Glomerular visceral epithelial cell (primary cell): ENCODE data around the gene SMIM35.

Experiments used
- DNase-seq: peaks from one replicate; pipeline ENCODE4 v3.0.0-alpha.2; 2016; ENCODE audit errors: extremely low spot score

Gene SMIM35

GRCh38 chr11:118109231-118109630 is 22.5 kb upstream of the SMIM35 start:
- DNase-seq, result no peak

- no peak for DNase-seq
Measured at GRCh38 chr11:118108513-118108912, 21.8 kb upstream of the SMIM35 start.

GRCh38 chr11:118106789-118107335 is 20.1 kb upstream of the SMIM35 start:
- no peak for DNase-seq

- DNase-seq, result no peak
Measured at GRCh38 chr11:118105657-118106305, 19.0 kb upstream of the SMIM35 start.

GRCh38 chr11:118104491-118104890 is 17.7 kb upstream of the SMIM35 start:
- no peak for DNase-seq

GRCh38 chr11:118102721-118103261 is 16.0 kb upstream of the SMIM35 start:
- DNase-seq, result no peak

- no peak for DNase-seq
Measured at GRCh38 chr11:118100691-118101232, 14.0 kb upstream of the SMIM35 start.

GRCh38 chr11:118099838-118100556 is 13.2 kb upstream of the SMIM35 start:
- DNase-seq, result no peak

GRCh38 chr11:118098996-118099837 is 12.5 kb upstream of the SMIM35 start:
- DNase-seq, result no peak

- DNase-seq, result no peak
Measured at GRCh38 chr11:118095967-118096367, 9.2 kb upstream of the SMIM35 start.

GRCh38 chr11:118095493-118095892 is 8.7 kb upstream of the SMIM35 start:
- DNase-seq, result no peak

- no peak for DNase-seq
Measured at GRCh38 chr11:118092907-118093571, 6.3 kb upstream of the SMIM35 start.

GRCh38 chr11:118091690-118092089 is 4.9 kb upstream of the SMIM35 start:
- no peak for DNase-seq

GRCh38 chr11:118090545-118091162 is 3.9 kb upstream of the SMIM35 start:
- DNase-seq, result no peak

- no peak for DNase-seq
Measured at GRCh38 chr11:118088531-118088930, 1.8 kb upstream of the SMIM35 start.

- DNase-seq, result no peak
Measured at GRCh38 chr11:118087931-118088330, 1.2 kb upstream of the SMIM35 start.

GRCh38 chr11:118084656-118085055 is 2.1 kb downstream of the SMIM35 start:
- no peak for DNase-seq

- no peak for DNase-seq
Measured at GRCh38 chr11:118084247-118084646, 2.5 kb downstream of the SMIM35 start.

GRCh38 chr11:118082880-118083552 is 3.7 kb downstream of the SMIM35 start:
- no peak for DNase-seq
